ENCODE results near the gene NEU4.

The NEU4 gene

DNA sequence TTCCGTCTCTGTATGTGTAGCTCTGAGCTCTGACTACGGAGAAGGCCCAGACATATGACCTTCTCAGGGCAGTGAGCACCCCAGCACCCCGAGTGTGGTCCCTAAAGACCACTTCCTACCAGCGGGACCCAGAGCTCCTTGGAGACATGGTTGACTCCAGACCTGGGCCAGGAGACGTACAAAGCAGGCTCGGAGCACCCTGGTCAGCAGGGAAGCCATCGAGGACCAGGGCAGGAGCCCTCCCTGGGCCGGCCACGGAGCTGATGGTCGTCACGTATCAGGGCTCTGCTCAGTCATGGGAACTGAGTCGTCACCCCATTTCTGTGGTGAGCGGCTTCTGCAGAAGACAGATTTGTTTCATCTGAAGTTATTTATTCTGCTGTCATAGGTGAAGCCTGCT is 12.8 kb upstream of the NEU4 start:
- no peak for TF ChIP-seq POLR2AphosphoS5 (IDR thresholded peaks at IDR 0.05; ENCODE audit: low read depth, low read length)
- no peak for TF ChIP-seq FOXP2 (optimal IDR thresholded peaks at IDR 0.05; ENCODE audit: borderline replicate concordance, extremely low read depth, extremely low read length, insufficient read depth)
- no peak for TF ChIP-seq TAF1 (IDR thresholded peaks at IDR 0.05; ENCODE audit: borderline replicate concordance, insufficient read depth, low read length)
- TF ChIP-seq SIN3A (IDR thresholded peaks at IDR 0.05; ENCODE audit: borderline replicate concordance, insufficient read depth, low read length), result no peak
- TF ChIP-seq, protein P1, sequence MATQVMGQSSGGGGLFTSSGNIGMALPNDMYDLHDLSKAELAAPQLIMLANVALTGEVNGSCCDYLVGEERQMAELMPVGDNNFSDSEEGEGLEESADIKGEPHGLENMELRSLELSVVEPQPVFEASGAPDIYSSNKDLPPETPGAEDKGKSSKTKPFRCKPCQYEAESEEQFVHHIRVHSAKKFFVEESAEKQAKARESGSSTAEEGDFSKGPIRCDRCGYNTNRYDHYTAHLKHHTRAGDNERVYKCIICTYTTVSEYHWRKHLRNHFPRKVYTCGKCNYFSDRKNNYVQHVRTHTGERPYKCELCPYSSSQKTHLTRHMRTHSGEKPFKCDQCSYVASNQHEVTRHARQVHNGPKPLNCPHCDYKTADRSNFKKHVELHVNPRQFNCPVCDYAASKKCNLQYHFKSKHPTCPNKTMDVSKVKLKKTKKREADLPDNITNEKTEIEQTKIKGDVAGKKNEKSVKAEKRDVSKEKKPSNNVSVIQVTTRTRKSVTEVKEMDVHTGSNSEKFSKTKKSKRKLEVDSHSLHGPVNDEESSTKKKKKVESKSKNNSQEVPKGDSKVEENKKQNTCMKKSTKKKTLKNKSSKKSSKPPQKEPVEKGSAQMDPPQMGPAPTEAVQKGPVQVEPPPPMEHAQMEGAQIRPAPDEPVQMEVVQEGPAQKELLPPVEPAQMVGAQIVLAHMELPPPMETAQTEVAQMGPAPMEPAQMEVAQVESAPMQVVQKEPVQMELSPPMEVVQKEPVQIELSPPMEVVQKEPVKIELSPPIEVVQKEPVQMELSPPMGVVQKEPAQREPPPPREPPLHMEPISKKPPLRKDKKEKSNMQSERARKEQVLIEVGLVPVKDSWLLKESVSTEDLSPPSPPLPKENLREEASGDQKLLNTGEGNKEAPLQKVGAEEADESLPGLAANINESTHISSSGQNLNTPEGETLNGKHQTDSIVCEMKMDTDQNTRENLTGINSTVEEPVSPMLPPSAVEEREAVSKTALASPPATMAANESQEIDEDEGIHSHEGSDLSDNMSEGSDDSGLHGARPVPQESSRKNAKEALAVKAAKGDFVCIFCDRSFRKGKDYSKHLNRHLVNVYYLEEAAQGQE (IDR thresholded peaks at IDR 0.05; ENCODE audit: insufficient read depth in 1 of 2, low read depth in 2 of 2, low read length in 2 of 2), result no peak

DNA sequence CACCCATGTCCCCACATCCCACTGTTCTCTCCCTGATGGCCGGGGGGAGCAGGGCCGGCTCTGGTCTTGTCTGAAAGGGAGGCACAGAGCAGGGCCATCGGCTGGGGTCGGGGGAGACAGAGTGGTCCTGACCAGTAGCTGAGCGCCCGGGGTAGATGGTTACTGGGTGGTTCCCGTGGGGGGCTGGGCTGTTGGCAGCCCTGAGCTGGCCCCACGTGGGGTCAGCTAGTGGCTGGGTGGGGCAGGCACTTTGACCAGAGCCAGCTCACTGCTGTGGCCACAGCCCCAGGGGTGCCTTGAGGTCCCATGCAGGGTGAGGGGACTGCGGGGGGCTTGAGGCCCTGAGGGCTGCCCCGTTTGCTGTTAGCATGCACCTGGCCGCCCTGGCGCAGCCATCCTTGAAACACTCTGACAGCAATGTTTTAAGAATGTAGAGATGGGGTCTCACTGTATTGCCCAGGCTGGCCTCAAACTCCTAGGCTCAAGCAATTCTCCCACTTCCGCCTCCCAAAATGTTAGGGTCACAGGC is 12.3 kb upstream of the NEU4 start:
- TF ChIP-seq TAF1 (IDR thresholded peaks at IDR 0.05; ENCODE audit: borderline replicate concordance, insufficient read depth, low read length) (no peak), FOXP2 (optimal IDR thresholded peaks at IDR 0.05; ENCODE audit: borderline replicate concordance, extremely low read depth, extremely low read length, insufficient read depth) (no peak), SIN3A (IDR thresholded peaks at IDR 0.05; ENCODE audit: borderline replicate concordance, insufficient read depth, low read length) (no peak), POLR2AphosphoS5 (IDR thresholded peaks at IDR 0.05; ENCODE audit: low read depth, low read length) (no peak)
- TF ChIP-seq, protein P1 (IDR thresholded peaks at IDR 0.05; ENCODE audit: insufficient read depth in 1 of 2, low read depth in 2 of 2, low read length in 2 of 2), result no peak

DNA sequence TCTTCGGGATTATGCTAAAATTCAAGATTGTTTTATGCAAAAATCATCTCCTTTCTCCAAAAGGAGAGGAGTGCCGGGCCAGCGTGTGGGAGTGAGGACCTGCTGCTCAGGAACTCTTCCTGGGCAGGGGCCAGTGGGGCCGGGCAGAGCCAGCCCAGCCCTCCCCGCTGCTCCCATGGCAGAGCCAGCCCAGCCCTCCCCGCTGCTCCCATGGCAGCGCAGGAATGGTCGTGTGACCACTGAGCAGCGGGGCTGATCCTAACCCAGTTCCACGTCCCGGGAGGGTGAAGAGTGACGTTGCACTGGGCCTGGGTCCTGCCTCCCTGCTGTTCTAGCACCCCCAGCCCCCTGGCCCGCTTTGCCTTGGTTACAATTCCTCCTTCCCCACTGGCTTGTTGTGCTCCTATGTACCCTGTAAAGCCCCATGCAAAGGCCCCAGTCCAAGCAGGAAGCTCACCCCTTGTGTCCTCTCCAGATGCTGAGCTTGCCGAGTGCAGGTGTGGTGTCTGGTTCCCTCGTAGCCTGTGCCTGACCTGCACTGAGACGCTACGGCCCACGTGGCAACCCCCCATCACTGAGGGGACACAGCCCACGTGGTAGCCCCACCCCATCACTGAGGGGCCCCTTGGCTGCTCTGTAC is 11.4 kb upstream of the NEU4 start:
- TF ChIP-seq SIN3A (IDR thresholded peaks at IDR 0.05; ENCODE audit: borderline replicate concordance, insufficient read depth, low read length) (no peak), POLR2AphosphoS5 (IDR thresholded peaks at IDR 0.05; ENCODE audit: low read depth, low read length) (no peak), TAF1 (IDR thresholded peaks at IDR 0.05; ENCODE audit: borderline replicate concordance, insufficient read depth, low read length) (no peak), FOXP2 (optimal IDR thresholded peaks at IDR 0.05; ENCODE audit: borderline replicate concordance, extremely low read depth, extremely low read length, insufficient read depth) (no peak)
- TF ChIP-seq, protein P1 (IDR thresholded peaks at IDR 0.05; ENCODE audit: insufficient read depth in 1 of 2, low read depth in 2 of 2, low read length in 2 of 2), result no peak

DNA sequence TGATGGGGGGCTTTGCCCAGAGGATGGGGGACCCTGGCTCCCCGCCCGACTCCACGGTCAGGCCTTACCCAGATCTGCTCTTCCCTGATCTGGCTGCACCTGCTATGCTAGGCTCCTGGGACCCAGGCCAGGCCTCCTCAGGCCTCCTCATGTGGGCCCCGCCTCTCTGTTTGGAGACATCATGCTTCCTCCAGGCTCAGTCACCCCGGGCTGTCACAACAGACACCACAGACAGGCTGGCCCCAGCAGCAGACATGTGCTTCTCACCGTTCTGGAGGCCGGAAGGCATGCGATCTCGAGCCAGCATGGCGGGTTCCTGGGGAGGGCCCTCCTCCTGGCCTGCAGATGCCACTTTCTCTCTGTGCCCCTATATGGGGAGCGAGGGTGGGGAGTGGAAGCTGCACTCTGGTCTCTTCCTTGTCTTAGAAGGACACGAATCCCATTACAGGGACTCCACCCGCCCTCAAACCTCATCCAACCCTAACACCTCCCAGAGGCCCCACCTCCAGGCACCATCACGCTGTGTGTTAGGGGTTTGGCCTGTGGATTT is 10.8 kb upstream of the NEU4 start:
- TF ChIP-seq FOXP2 (optimal IDR thresholded peaks at IDR 0.05; ENCODE audit: borderline replicate concordance, extremely low read depth, extremely low read length, insufficient read depth), result no peak
- TF ChIP-seq SIN3A (IDR thresholded peaks at IDR 0.05; ENCODE audit: borderline replicate concordance, insufficient read depth, low read length), result no peak
- no peak for TF ChIP-seq TAF1 (IDR thresholded peaks at IDR 0.05; ENCODE audit: borderline replicate concordance, insufficient read depth, low read length)
- TF ChIP-seq, protein P1 (IDR thresholded peaks at IDR 0.05; ENCODE audit: insufficient read depth in 1 of 2, low read depth in 2 of 2, low read length in 2 of 2), result no peak
- TF ChIP-seq POLR2AphosphoS5 (IDR thresholded peaks at IDR 0.05; ENCODE audit: low read depth, low read length), result no peak

All from PFSK-1 (cell line).